OCI-LY3 (cell line): ENCODE results near the gene EFCAB6.

Source experiments
- H2AFZ ChIP-seq: fragments of 200-600, 300-600 bp; shearing (Covaris generic); 2 replicates; pipeline ENCODE4 v1.6.0; 2014; ENCODE audit warnings: antibody characterized with exemption, low read depth, low read length
- H3K27ac ChIP-seq: fragments of 200-600, 300-600 bp; sonication (generic); 2 replicates; pipeline ENCODE4 v1.5.1; 2014; ENCODE audit warnings: mild to moderate bottlenecking, low read length, moderate library complexity, mixed read lengths
- H3K27me3 ChIP-seq: fragments of 200-600, 300-600 bp; sonication (generic); 2 replicates; pipeline ENCODE4 v1.6.1; 2014; ENCODE audit warnings: low read depth, low read length, mixed read lengths
- H3K36me3 ChIP-seq: fragments of 200-600, 300-600 bp; sonication (generic); replicated peaks from 2 replicates; pipeline ENCODE3; 2014; ENCODE audit warnings: low read depth, low read length, mixed read lengths
- H3K4me1 ChIP-seq: fragments of 300-600, 200-600 bp; sonication (generic); 2 replicates; pipeline ENCODE4 v1.6.1; 2014; ENCODE audit warnings: low read length, mixed read lengths
- H3K4me2 ChIP-seq: fragments of 200-600, 300-600 bp; sonication (generic); 2 replicates; pipeline ENCODE4 v1.6.1; 2014; ENCODE audit warnings: low read length, mixed read lengths
- H3K4me3 ChIP-seq: fragments of 300-600, 200-600 bp; sonication (generic); 2 replicates; pipeline ENCODE4 v1.5.1; 2014; ENCODE audit warnings: antibody characterized with exemption, mild to moderate bottlenecking, low read length, moderate library complexity
- H3K79me2 ChIP-seq: fragments of 300-600, 200-600 bp; shearing (Covaris generic); 2 replicates; pipeline ENCODE4 v1.6.1; 2014; ENCODE audit warnings: mild to moderate bottlenecking, low read length, mixed read lengths
- H3K9ac ChIP-seq: fragments of 300-600, 200-600 bp; shearing (Covaris generic); 2 replicates; pipeline ENCODE4 v1.6.0; 2014; ENCODE audit warnings: mild to moderate bottlenecking, low read length, moderate library complexity
- H3K9me3 ChIP-seq: fragments of 200-600, 300-600 bp; shearing (Covaris generic); 2 replicates; pipeline ENCODE4 v1.6.1; 2014; ENCODE audit warnings: low read length, mixed read lengths; ENCODE audit not compliant: insufficient read depth
- H4K20me1 ChIP-seq: fragments of 200-600, 300-600 bp; sonication (generic); 2 replicates; pipeline ENCODE4 v1.6.1; 2016; ENCODE audit warnings: low read length, mixed read lengths; ENCODE audit not compliant: insufficient read depth
- EZH2phosphoT487 ChIP-seq: fragments of 200-600 bp; shearing (Covaris generic); IDR thresholded peaks from 2 replicates; pipeline ENCODE4 v1.6.1; 2018; ENCODE audit warnings: antibody characterized with exemption, mixed run types, low read depth
- TF ChIP-seq, protein P1 (sequence below): fragments of 200-600, 300-600 bp; sonication (generic); IDR thresholded peaks from 2 replicates; pipeline ENCODE4 v1.5.1; 2014; ENCODE audit warnings: antibody characterized with exemption, low read length, low read depth

EFCAB6 gene

DNA sequence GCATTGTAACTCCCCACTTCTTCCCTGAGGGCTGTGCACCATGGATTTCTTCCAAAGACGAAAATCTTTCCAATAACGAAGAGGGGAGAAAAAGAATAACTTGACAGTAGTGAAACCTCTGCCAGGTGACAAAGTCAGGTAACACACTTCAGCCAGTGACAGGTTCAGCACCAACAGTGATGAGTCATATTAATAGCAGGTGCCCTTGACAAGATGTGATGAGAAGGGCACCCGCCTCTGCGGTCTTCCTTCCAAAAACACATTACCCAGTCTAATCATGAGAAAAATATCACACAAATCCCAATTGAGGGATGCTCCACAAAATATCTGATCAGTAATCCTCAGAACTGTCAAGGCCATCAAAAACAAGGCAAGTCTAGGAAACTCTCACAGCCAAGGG, 157.8 kb downstream of the EFCAB6 start:
- no peaks in the 10 kb centered on the region for H3K36me3 ChIP-seq
- no peak overlapping the region for H2AFZ ChIP-seq
- TF ChIP-seq, protein P1, sequence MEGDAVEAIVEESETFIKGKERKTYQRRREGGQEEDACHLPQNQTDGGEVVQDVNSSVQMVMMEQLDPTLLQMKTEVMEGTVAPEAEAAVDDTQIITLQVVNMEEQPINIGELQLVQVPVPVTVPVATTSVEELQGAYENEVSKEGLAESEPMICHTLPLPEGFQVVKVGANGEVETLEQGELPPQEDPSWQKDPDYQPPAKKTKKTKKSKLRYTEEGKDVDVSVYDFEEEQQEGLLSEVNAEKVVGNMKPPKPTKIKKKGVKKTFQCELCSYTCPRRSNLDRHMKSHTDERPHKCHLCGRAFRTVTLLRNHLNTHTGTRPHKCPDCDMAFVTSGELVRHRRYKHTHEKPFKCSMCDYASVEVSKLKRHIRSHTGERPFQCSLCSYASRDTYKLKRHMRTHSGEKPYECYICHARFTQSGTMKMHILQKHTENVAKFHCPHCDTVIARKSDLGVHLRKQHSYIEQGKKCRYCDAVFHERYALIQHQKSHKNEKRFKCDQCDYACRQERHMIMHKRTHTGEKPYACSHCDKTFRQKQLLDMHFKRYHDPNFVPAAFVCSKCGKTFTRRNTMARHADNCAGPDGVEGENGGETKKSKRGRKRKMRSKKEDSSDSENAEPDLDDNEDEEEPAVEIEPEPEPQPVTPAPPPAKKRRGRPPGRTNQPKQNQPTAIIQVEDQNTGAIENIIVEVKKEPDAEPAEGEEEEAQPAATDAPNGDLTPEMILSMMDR, result no peak
- TF ChIP-seq EZH2phosphoT487, result no peak
- H3K9me3 ChIP-seq, result no peaks in the 10 kb centered on the region; the same call in 1 of the 2 replicates
- H3K27me3 ChIP-seq, result peaks cover 23% of the 10 kb centered on the region
- no peaks in the 10 kb centered on the region for H3K4me1 ChIP-seq
- H3K4me2 ChIP-seq, result no peak overlapping the region
- no peak overlapping the region for H3K9ac ChIP-seq
- no peaks in the 10 kb centered on the region for H4K20me1 ChIP-seq
- H3K27ac ChIP-seq, result no peak overlapping the region
- H3K4me3 ChIP-seq, result no peak overlapping the region
- no peaks in the 10 kb centered on the region for H3K79me2 ChIP-seq

DNA sequence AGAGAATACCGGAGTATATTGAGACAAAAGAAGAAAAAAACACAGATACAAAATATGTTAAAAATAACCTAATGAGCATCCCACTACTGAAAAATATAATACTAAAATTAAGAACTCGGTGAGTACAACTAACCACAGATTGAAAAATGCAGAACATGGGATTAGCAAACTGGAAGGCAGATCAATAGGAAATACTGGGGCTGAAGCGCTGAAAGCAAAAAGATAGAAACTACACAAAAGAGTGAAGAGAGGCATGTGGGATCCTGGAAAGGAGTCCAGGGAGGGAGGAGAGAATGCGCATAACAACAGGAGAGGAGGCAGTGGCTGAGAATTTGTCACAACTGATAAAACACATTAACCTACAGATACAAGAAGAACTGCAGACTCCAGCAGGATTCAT, 159.3 kb downstream of the EFCAB6 start:
- Histone ChIP-seq H3K4me3 (no peak overlapping the region), H2AFZ (no peak overlapping the region), H3K79me2 (no peaks in the 10 kb centered on the region), H3K27me3 (peaks cover 16% of the 10 kb centered on the region), H4K20me1 (no peaks in the 10 kb centered on the region), H3K9ac (no peak overlapping the region), H3K36me3 (no peaks in the 10 kb centered on the region), H3K4me1 (no peaks in the 10 kb centered on the region), H3K27ac (no peak overlapping the region), H3K9me3 (no peaks in the 10 kb centered on the region; the same call in 1 of the 2 replicates), H3K4me2 (no peak overlapping the region)
- no peak for TF ChIP-seq EZH2phosphoT487
- TF ChIP-seq, protein P1, result no peak

- TF ChIP-seq EZH2phosphoT487, result no peak
- TF ChIP-seq, protein P1, result no peak
- H3K4me3 ChIP-seq, result no peak overlapping the region
- peaks cover 26% of the 10 kb centered on the region; the same call in 1 of the 2 replicates for H3K27me3 ChIP-seq
- H3K36me3 ChIP-seq, result no peaks in the 10 kb centered on the region
- no peaks in the 10 kb centered on the region for H3K4me1 ChIP-seq
- no peak overlapping the region for H3K9ac ChIP-seq
- H3K27ac ChIP-seq, result no peak overlapping the region
- H2AFZ ChIP-seq, result no peak overlapping the region
- H3K9me3 ChIP-seq, result peaks cover 8% of the 10 kb centered on the region; the same call in 1 of the 2 replicates
- H4K20me1 ChIP-seq, result no peaks in the 10 kb centered on the region
- H3K4me2 ChIP-seq, result no peak overlapping the region
- H3K79me2 ChIP-seq, result no peaks in the 10 kb centered on the region
These were observed 168.7 kb downstream of the EFCAB6 start for GRCh38 chr22:43643387-43643786.

DNA sequence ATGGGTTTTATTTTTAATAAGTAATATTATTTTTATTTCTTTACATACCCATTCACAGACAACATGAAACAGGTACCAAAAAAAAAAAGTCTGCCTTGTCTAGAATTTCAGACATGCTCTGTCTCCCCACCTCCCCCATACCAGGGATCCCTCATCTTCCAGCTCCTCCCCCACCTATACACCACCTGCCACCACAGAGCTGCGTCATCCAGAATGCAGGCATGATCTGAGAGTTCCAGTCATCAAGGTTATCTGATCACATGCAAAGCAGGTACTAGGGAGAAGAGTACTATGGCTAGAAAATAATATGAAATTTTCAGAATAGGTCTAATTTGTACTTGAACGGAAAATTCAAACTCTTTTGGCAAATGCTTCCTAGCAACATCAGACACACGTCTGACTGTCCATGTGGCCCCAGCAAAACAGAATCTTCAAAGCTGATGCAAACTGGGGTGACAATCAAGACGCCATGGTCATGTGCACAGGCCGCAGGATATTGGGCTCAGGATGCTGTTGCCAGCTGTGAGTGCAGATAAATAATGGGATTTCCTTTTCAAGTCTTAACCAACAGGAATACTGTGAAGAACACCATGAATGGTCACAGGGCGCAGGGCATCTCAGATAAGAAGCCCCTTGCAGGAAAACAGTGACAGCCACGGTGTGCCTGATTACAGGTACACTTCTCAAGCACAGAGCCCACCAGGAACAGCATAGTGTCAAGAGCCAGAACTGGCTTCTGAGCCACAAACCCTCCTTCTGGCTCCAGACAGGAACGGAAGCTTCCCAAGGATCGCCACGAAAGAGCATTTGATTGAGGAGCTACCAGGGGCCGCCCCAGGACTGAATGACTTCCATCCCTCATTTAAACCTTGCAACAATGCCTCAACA, 169.5 kb downstream of the EFCAB6 start:
- Histone ChIP-seq H2AFZ (no peak overlapping the region), H3K4me2 (no peak overlapping the region), H3K4me1 (no peaks in the 10 kb centered on the region), H3K36me3 (no peaks in the 10 kb centered on the region), H3K9ac (no peak overlapping the region), H3K9me3 (peaks cover 8% of the 10 kb centered on the region; the same call in 1 of the 2 replicates), H4K20me1 (no peaks in the 10 kb centered on the region), H3K4me3 (no peak overlapping the region), H3K27me3 (peaks cover 25% of the 10 kb centered on the region; the same call in 1 of the 2 replicates), H3K79me2 (no peaks in the 10 kb centered on the region), H3K27ac (no peak overlapping the region)
- no peak for TF ChIP-seq EZH2phosphoT487
- TF ChIP-seq, protein P1, result no peak
